Activated naive CD4-positive, alpha-beta T cell treated with anti-CD3 and anti-CD28 coated beads, Interleukin-2, amount 10 ng/mL, durations not matched to agents 5 hours and 36 hours (primary cell): ENCODE data around the gene ATP5MK. TPM values are rescaled to one million over a fixed set of nuclear protein-coding genes. Genes with fewer than 3 reads are reported as not detected.

Experiments
- microRNA-seq: library from miRNA; unstranded; fragments of <30 nt; microRNA quantifications from one replicate; pipeline ENCODE4 v1.2.0, GENCODE V29; 2022; ENCODE audit warnings: borderline microRNAs expressed, borderline replicate concordance
- total RNA-seq, 2 experiments: library from RNA; stranded (reverse); gene quantifications; one replicate each; pipeline ENCODE4 v1.2.3, GENCODE V29; 2021

Gene ATP5MK
- total RNA-seq = 100 to 1,000 TPM; 253 to 261 TPM

DNA sequence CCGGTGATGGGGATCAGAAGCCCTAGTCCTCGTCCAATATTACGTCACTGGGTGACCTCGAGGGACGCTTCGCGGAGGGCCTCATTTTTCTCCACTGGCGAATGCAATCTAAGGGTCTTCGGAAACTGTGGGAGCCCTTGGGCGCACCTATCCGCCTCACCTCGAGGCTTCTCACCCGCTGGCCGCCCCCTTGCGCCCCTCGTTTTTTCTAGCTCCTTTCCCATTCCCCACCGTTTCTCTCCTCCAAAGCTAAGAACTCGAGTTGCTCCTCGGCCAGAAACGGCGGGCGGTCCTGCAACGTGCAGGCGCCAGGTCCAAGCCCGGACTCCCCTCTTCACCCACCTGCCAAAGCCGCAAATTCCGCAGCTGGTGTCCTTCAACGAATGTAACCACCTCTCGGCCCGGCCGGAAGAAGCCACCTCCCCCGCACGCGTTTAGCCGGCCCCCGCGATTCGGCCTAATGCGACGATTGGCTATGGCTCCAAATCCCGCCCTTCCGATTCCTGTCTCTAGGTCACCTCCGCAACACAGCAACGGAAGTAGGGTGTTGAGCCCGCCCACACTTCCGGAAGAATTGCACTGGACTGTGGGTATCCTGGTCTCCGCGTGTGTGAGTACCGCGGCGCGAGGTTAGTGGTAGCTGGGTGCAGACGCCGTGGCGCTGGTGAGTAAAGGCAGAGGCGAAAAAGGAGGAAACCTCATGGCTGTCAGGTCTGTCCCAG is at the start of gene ATP5MK, which contains the start of gene PDCD11:
Gene ATP5MK, minus strand, starts transcription at position 409 of the 722 bp plus-strand sequence. CDS start 4,018 bp downstream, outside the sequence.
Gene PDCD11, plus strand, starts transcription at position 560 of the 722 bp plus-strand sequence. CDS start 1,801 bp downstream, outside the sequence.

GRCh38 chr10:103367782-103368518 is 28.3 kb downstream of the ATP5MK start, which contains the start of gene TAF5:
Gene TAF5, plus strand, starts transcription at chr10:103367976. Its CDS starts 14 bp downstream, at chr10:103367990.

DNA sequence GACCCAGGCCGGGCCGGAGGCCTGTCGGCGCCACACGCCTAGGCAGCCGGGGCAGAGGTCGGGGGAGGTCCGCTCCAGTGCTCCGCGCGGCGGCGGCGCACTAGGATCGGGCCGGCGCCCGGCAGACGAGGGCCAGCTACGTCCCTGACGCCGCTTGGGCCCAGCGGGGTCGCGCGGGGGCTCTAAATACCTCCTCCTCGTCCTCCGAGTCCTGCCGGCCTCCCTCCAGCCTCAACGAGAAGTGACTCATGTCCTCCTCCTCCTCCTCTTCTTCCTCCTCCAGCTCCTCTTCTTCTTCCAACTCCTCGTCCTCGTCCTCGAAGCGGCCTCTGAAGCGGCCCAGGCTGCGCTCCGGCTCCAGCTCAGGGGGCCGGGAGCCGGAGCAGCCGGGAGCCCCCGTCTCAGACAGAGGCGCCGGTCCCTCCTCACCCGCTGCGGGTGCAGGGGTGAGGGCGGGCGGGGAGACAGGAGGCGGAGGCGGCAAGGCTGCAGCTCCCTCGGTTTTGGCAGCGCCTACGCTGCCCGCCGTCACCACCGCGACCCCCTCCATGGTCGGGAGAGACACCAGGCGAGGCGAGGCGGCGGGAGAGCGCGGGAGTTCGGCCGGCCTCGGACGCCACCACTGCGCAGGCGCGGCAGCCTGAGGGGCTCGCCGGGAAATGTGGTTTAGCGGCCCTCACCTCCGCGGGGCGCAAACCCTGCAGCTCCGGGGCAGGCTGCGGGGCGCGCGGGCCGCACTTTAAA is 45.6 kb downstream of the ATP5MK start, which contains the start of gene PCGF6:
Gene PCGF6, minus strand, starts transcription at position 624 of the 744 bp plus-strand sequence. Its CDS starts 74 bp downstream, at position 550.

Small RNA genes within 50 kb of the gene (microRNA-seq; reads per million reads assigned to microRNA genes)
- 2,891 reads per million, percentile 94 among the genes with 10 or more reads in this experiment for gene MIR1307

Other genes starting within 250 kb of the ATP5MK start
- 10 to 100 TPM; 62.3 to 70.4 TPM for gene NT5C2, start 203.2 kb downstream of the ATP5MK start, total RNA-seq
- not detected for gene RPEL1, start 150.6 kb downstream of the ATP5MK start, total RNA-seq
- under 1 TPM in 1 of 2 experiments, not detected in 1; 0.10 TPM for gene INA, start 119.3 kb downstream of the ATP5MK start, total RNA-seq
- 10 to 100 TPM; 11.0 to 11.1 TPM for gene PCGF6, start 45.3 kb downstream of the ATP5MK start, total RNA-seq
- 1 to 10 TPM; 9.0 to 9.3 TPM for gene TAF5, start 28.5 kb downstream of the ATP5MK start, total RNA-seq
- 10 to 100 TPM; 36.6 to 40.7 TPM for gene PDCD11, start 151 bp upstream of the ATP5MK start, total RNA-seq
- 100 to 1,000 TPM; 108 to 110 TPM for gene CALHM2, start 55.9 kb upstream of the ATP5MK start, total RNA-seq
- gene CALHM1, start 62.4 kb upstream of the ATP5MK start, total RNA-seq = under 1 TPM; 0.25 to 0.29 TPM
- gene CALHM3, start 82.8 kb upstream of the ATP5MK start, total RNA-seq = under 1 TPM; 0.14 to 0.20 TPM
- 1 to 10 TPM; 1.0 to 1.1 TPM for gene NEURL1, start 97.2 kb upstream of the ATP5MK start, total RNA-seq